OCI-LY7 (cell line): Measurements from ENCODE around the gene CRTC2.

Source experiments
- EZH2phosphoT487 ChIP-seq: fragments of 200-600 bp; sonication (generic); IDR thresholded peaks from 2 replicates; pipeline ENCODE4 v1.6.1; 2018; ENCODE audit warnings: low read depth, borderline replicate concordance, mild to moderate bottlenecking, mixed run types, antibody characterized with exemption, low read length, moderate library complexity, mixed read lengths
- TF ChIP-seq, protein P1 (sequence below): fragments of 200-600 bp; sonication (generic); conservative IDR thresholded peaks from 2 replicates; pipeline ENCODE4 v1.5.1; 2014; ENCODE audit warnings: mild to moderate bottlenecking, antibody characterized with exemption, low read length, moderate library complexity, mixed read lengths

DNA sequence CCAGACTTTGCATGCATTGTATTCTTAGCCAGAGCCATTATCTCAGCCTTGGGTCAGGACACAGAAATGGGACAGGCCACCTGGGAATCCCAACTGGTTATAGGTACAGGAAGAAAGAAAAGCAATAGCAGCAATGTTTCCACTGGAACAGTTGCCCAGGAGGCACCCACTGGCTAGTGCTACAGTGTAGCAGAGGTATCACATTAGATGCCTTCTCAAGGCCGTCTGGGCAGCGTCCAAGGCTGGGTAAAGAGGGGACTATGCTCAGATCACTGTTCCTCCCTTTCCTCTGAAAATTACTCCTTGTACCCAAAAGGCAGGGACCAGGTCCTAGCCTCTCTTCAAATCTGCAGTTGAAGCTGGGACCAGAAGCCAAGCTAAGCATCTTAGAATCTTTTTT lies 11.9 kb upstream of the CRTC2 start:
- TF ChIP-seq, protein P1, sequence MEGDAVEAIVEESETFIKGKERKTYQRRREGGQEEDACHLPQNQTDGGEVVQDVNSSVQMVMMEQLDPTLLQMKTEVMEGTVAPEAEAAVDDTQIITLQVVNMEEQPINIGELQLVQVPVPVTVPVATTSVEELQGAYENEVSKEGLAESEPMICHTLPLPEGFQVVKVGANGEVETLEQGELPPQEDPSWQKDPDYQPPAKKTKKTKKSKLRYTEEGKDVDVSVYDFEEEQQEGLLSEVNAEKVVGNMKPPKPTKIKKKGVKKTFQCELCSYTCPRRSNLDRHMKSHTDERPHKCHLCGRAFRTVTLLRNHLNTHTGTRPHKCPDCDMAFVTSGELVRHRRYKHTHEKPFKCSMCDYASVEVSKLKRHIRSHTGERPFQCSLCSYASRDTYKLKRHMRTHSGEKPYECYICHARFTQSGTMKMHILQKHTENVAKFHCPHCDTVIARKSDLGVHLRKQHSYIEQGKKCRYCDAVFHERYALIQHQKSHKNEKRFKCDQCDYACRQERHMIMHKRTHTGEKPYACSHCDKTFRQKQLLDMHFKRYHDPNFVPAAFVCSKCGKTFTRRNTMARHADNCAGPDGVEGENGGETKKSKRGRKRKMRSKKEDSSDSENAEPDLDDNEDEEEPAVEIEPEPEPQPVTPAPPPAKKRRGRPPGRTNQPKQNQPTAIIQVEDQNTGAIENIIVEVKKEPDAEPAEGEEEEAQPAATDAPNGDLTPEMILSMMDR = no peak
- TF ChIP-seq EZH2phosphoT487 = no peak
